Thyroid gland (tissue), 4 donors: ENCODE results near the gene ETS1. TPM values are rescaled to one million over a fixed set of nuclear protein-coding genes. Genes with fewer than 3 reads are reported as not detected.

Experiments
- DNase-seq, 2 donors: peaks; one replicate each; pipeline ENCODE4 v3.0.0-alpha.2; 2019
- H3K27ac ChIP-seq, 3 donors: fragments of 200-600 bp; sonication (generic); 1 replicate in 2 of 3; 2 replicates in 1 of 3; pipeline ENCODE4 v1.5.1; 2016 to 2019; ENCODE audit warnings: mild to moderate bottlenecking in 1 of 3, moderate library complexity in 1 of 3
- H3K27me3 ChIP-seq: fragments of 200-600 bp; sonication (generic); one replicate; pipeline ENCODE4 v1.5.1; 2019
- H3K36me3 ChIP-seq, 2 donors: fragments of 200-600 bp; sonication (generic); one replicate each; pipeline ENCODE4 v1.5.1; 2016 to 2019
- H3K4me1 ChIP-seq, 2 donors: fragments of 200-600 bp; sonication (generic); one replicate each; pipeline ENCODE4 v1.5.1; 2017 to 2019
- H3K4me3 ChIP-seq, 3 donors: fragments of 200-600 bp; sonication (generic); replicated peaks in 1 of 3; 1 replicate in 2 of 3; 2 replicates in 1 of 3; pipeline ENCODE4 v1.5.1; 2016; ENCODE audit warnings: mild to moderate bottlenecking in 1 of 3
- H3K9me3 ChIP-seq: fragments of 200-600 bp; sonication (generic); one replicate; pipeline ENCODE4 v1.5.1; 2017
- CTCF ChIP-seq, 6 experiments: fragments of 200-600 bp in 3 of 6; fragments of 450-650 bp in 3 of 6; sonication (generic) in 3 of 6; IDR thresholded peaks; one replicate each; pipeline ENCODE4 v1.5.1; 2016 to 2019; ENCODE audit warnings: antibody characterized with exemption in 6 of 6, mild to moderate bottlenecking in 2 of 6, inconsistent platforms in 1 of 6, moderate library complexity in 1 of 6
- POLR2A ChIP-seq, 2 donors: fragments of 450-650 bp; IDR thresholded peaks; one replicate each; pipeline ENCODE4 v1.6.1; 2017; ENCODE audit warnings: antibody characterized with exemption in 2 of 2, mild to moderate bottlenecking in 2 of 2, moderate library complexity in 1 of 2
- WGBS, 2 donors: methylation state at CpG; one replicate each; pipeline ENCODE4 v1.1.5; 2017; 5-methylcytosine and 5-hydroxymethylcytosine counted together
- intact Hi-C: fragments of 100-400 bp; cut with DNase I; formaldehyde crosslinking; loops from one replicate; pipeline ENCODE4 v1.15.1; 2023
- total RNA-seq, 4 donors: library from RNA; depleted of rRNA; stranded (reverse); fragments of >200 nt; gene quantifications; one replicate each; pipeline ENCODE4 v1.2.3, GENCODE V29; 2016

Gene ETS1
- total RNA-seq, 4 donors from 2014 or later, result 38.4 to 79.4 (median 58.4) TPM

- intact Hi-C loops, result no loop called here
- no peak for TF ChIP-seq POLR2A (IDR thresholded peaks at IDR 0.05)
- TF ChIP-seq CTCF (IDR thresholded peaks at IDR 0.05), result no peak
Measured at GRCh38 chr11:128619540-128620308, 32.4 kb upstream of the ETS1 start.

GRCh38 chr11:128619007-128619406, 31.6 kb upstream of the ETS1 start:
- TF ChIP-seq CTCF (IDR thresholded peaks at IDR 0.05) (no peak), POLR2A (IDR thresholded peaks at IDR 0.05) (no peak)
- Histone ChIP-seq H3K4me1 (peaks cover 0 to under 1% of the 10 kb centered on the region in 2 donors), H3K27ac (no peak overlapping the region), H3K36me3 (no peaks in the 10 kb centered on the region), H3K9me3 (no peaks in the 10 kb centered on the region), H3K4me3 (no peak overlapping the region), H3K27me3 (no peaks in the 10 kb centered on the region)
- intact Hi-C loops, result no loop called here
- WGBS, 2 donors, result 91 to 93% methylated on average over 5 of the region's 5 CpGs
- no peak for DNase-seq

More at GRCh38 chr11:128619540-128620308, 32.4 kb upstream of the ETS1 start:
- H3K36me3 ChIP-seq, result no peaks in the 10 kb centered on the region
- peaks cover 0 to 8% of the 10 kb centered on the region in 2 donors for H3K4me1 ChIP-seq
- no peak overlapping the region for H3K27ac ChIP-seq
- H3K27me3 ChIP-seq, result no peaks in the 10 kb centered on the region
- no peaks in the 10 kb centered on the region for H3K9me3 ChIP-seq
- 76 to 79% methylated on average over 10 of the region's 10 CpGs for WGBS, 2 donors
- DNase-seq, result no peak
- no peak overlapping the region for H3K4me3 ChIP-seq

GRCh38 chr11:128618603-128619002, 31.2 kb upstream of the ETS1 start:
- DNase-seq, result no peak
- H3K27ac ChIP-seq, result no peak overlapping the region
- H3K36me3 ChIP-seq, result no peaks in the 10 kb centered on the region
- no peak overlapping the region for H3K4me3 ChIP-seq
- TF ChIP-seq POLR2A (IDR thresholded peaks at IDR 0.05) (no peak), CTCF (IDR thresholded peaks at IDR 0.05) (no peak)
- WGBS, 2 donors, result 96 to 97% methylated on average over 7 of the region's 7 CpGs
- no peaks in the 10 kb centered on the region for H3K27me3 ChIP-seq
- no peaks in the 10 kb centered on the region for H3K9me3 ChIP-seq
- H3K4me1 ChIP-seq, result no peaks in the 10 kb centered on the region
- intact Hi-C loops, result no loop called here

- no peaks in the 10 kb centered on the region for H3K4me1 ChIP-seq
- WGBS, 2 donors, result 62 to 70% methylated on average over 5 to 7 of the region's 7 CpGs
Measured at GRCh38 chr11:128616161-128616560, 28.8 kb upstream of the ETS1 start.

More at GRCh38 chr11:128616161-128616560, 28.8 kb upstream of the ETS1 start:
- Histone ChIP-seq H3K9me3 (no peaks in the 10 kb centered on the region), H3K27ac (no peak overlapping the region), H3K36me3 (no peaks in the 10 kb centered on the region), H3K4me3 (no peak overlapping the region), H3K27me3 (no peaks in the 10 kb centered on the region)
- DNase-seq, result peak; percentile 34 to 39
- no peak for TF ChIP-seq CTCF (IDR thresholded peaks at IDR 0.05)
- TF ChIP-seq POLR2A (IDR thresholded peaks at IDR 0.05), result no peak
- intact Hi-C loops, result no loop called here
